Endothelial cell of umbilical vein (primary cell): ENCODE data around the gene MEIOSIN. TPM values are rescaled to one million over a fixed set of nuclear protein-coding genes. Genes with fewer than 3 reads are reported as not detected.

ENCODE experiments used
- BruUV-seq: library from RNA; stranded (reverse); fragments of 400-500 nt; replicated peaks from 2 replicates; lab custom pipeline; 2021; lab: Mats Ljungman, UMichigan
- CTCF ChIA-PET: fragments of 300-600, 350-600 bp; sonication (Branson Sonifier 250); formaldehyde crosslinking; loops from one replicate; lab custom pipeline; 2021; ENCODE audit warnings: antibody characterized with exemption, inconsistent platforms; lab: Charles Lee
- POLR2A ChIA-PET: fragments of 300-600, 350-600 bp; sonication (Branson Sonifier 250); formaldehyde crosslinking; loops from one replicate; lab custom pipeline; 2021; ENCODE audit warnings: antibody characterized with exemption, inconsistent platforms; lab: Charles Lee
- DNase-seq: peaks from one replicate; pipeline ENCODE4 v3.0.0-alpha.2; 2011; ENCODE audit warnings: low read depth, low spot score
- FAIRE-seq: peaks from 2 replicates; lab custom pipeline; 2011; peaks lifted over from hg19 to GRCh38; lab: Jason Lieb, UNC
- H2AFZ ChIP-seq: 2 replicates; pipeline ENCODE4 v1.6.0; 2012; ENCODE audit warnings: low read depth, low read length, control low read depth, inconsistent platforms
- H3K27ac ChIP-seq: 2 replicates; pipeline ENCODE4 v1.5.1; 2011; ENCODE audit warnings: low read depth, mild to moderate bottlenecking, control low read depth, low read length, moderate library complexity; ENCODE audit not compliant: insufficient read depth
- H3K27me3 ChIP-seq, 2 experiments: 2 replicates each; pipeline versions ENCODE4 v1.6.0 to v1.6.1; 2011; ENCODE audit warnings: low read length in 2 of 2, mixed read lengths in 1 of 2; ENCODE audit not compliant: control insufficient read depth in 2 of 2, insufficient read depth in 2 of 2
- H3K36me3 ChIP-seq, 2 experiments: 2 replicates in 1 of 2; 3 replicates in 1 of 2; pipeline ENCODE4 v1.5.1; 2011; ENCODE audit warnings: low read length in 2 of 2, mild to moderate bottlenecking in 1 of 2, moderate library complexity in 1 of 2; ENCODE audit not compliant: control insufficient read depth in 2 of 2, insufficient read depth in 2 of 2; ENCODE audit errors: extremely low read depth in 1 of 2
- H3K4me1 ChIP-seq: 3 replicates; pipeline ENCODE4 v1.5.1; 2011; ENCODE audit warnings: mild to moderate bottlenecking, low read length; ENCODE audit not compliant: control insufficient read depth, insufficient read depth; ENCODE audit errors: extremely low read depth
- H3K4me2 ChIP-seq: 2 replicates; pipeline ENCODE4 v1.6.1; 2011; ENCODE audit warnings: low read length, control low read depth, mixed read lengths; ENCODE audit not compliant: insufficient read depth
- H3K4me3 ChIP-seq, 3 experiments: fragments of 200-600 bp in 1 of 3; sonication (generic), shearing (Covaris generic) in 1 of 3; replicated peaks in 1 of 3; 2 replicates each; pipeline ENCODE4 v1.5.1; 2011 to 2016; ENCODE audit warnings: control low read depth in 3 of 3, low read length in 3 of 3, mild to moderate bottlenecking in 2 of 3, inconsistent platforms in 1 of 3, low read depth in 1 of 3, moderate library complexity in 1 of 3; ENCODE audit not compliant: insufficient read depth in 1 of 3
- H3K79me2 ChIP-seq: 2 replicates; pipeline ENCODE4 v1.6.0; 2012; ENCODE audit warnings: low read length, inconsistent platforms; ENCODE audit not compliant: control insufficient read depth, insufficient read depth
- H3K9ac ChIP-seq: replicated peaks from 2 replicates; pipeline ENCODE3; 2011; ENCODE audit warnings: low read length, control low read depth; ENCODE audit not compliant: insufficient read depth; ENCODE audit errors: extremely low read depth
- H3K9me1 ChIP-seq: replicated peaks from 3 replicates; pipeline ENCODE4 v1.6.0; 2011; ENCODE audit warnings: mild to moderate bottlenecking, low read length; ENCODE audit not compliant: control insufficient read depth, insufficient read depth; ENCODE audit errors: extremely low read depth
- H3K9me3 ChIP-seq: replicated peaks from 2 replicates; pipeline ENCODE4 v1.5.1; 2012; ENCODE audit warnings: low read length, inconsistent platforms; ENCODE audit not compliant: control insufficient read depth, insufficient read depth
- H4K20me1 ChIP-seq: replicated peaks from 2 replicates; pipeline ENCODE3; 2011; ENCODE audit warnings: mild to moderate bottlenecking, low read length; ENCODE audit not compliant: control insufficient read depth, insufficient read depth; ENCODE audit errors: extremely low read depth
- EZH2 ChIP-seq: IDR thresholded peaks from 2 replicates; pipeline ENCODE4 v1.6.1; 2012; ENCODE audit warnings: borderline replicate concordance, low read depth, mild to moderate bottlenecking, moderate library complexity, low read length, inconsistent platforms; ENCODE audit not compliant: severe bottlenecking
- FOS ChIP-seq: IDR thresholded peaks from 2 replicates; pipeline ENCODE4 v1.6.1; 2011; ENCODE audit warnings: mild to moderate bottlenecking, low read length, moderate library complexity, borderline replicate concordance; ENCODE audit not compliant: insufficient read depth
- GATA2 ChIP-seq: IDR thresholded peaks from 2 replicates; pipeline ENCODE4 v1.7.0; 2011; ENCODE audit warnings: low read depth, mild to moderate bottlenecking, moderate library complexity, mixed read lengths, low read length; ENCODE audit not compliant: insufficient read length, insufficient read depth
- JUN ChIP-seq: IDR thresholded peaks from 2 replicates; pipeline ENCODE4 v1.6.1; 2011; ENCODE audit warnings: borderline replicate concordance, low read depth; ENCODE audit not compliant: insufficient read length, insufficient read depth
- MYC ChIP-seq: IDR thresholded peaks from one replicate; pipeline ENCODE4 v1.6.1; 2011; ENCODE audit warnings: mild to moderate bottlenecking, low read depth, low read length
- POLR2A ChIP-seq: IDR thresholded peaks from 2 replicates; pipeline ENCODE4 v1.6.1; 2012; ENCODE audit warnings: low read depth, mild to moderate bottlenecking, control low read depth, low read length
- POLR2AphosphoS5 ChIP-seq: IDR thresholded peaks from 2 replicates; pipeline ENCODE4 v1.6.1; 2012; ENCODE audit warnings: low read depth, mild to moderate bottlenecking, control low read depth, low read length, moderate library complexity; ENCODE audit not compliant: insufficient read depth
- dilution Hi-C: fragments of 300-500 bp; cut with MboI; formaldehyde crosslinking; loops from one replicate; pipeline ENCODE4 v1.15.0; 2019; ENCODE audit warnings: low sequenced_read_pairs; ENCODE audit not compliant: extremely low pct_ligation_motif_present
- intact Hi-C: fragments of 100-400 bp; cut with micrococcal nuclease; formaldehyde crosslinking; loops from one replicate; pipeline ENCODE4 v1.10.0; 2022
- polyA plus RNA-seq, 4 experiments: library from polyadenylated mRNA; depleted of rRNA in 3 of 4; stranded (reverse) in 3 of 4; unstranded in 1 of 4; fragments of >200 nt; gene quantifications; 2 replicates each; pipeline versions ENCODE4 v1.2.1 to v1.2.3, GENCODE V29; 2011 to 2012; ENCODE audit warnings: missing spikeins in 1 of 4
- total RNA-seq: library from RNA; stranded (reverse); gene quantifications from 2 replicates; pipeline ENCODE4 v1.2.3, GENCODE V29; 2021
- TF ChIP-seq, protein P1 (sequence below), 2 donors: IDR thresholded peaks; 1 replicate in 1 of 2; 2 replicates in 1 of 2; pipeline ENCODE4 v1.5.1; 2011; ENCODE audit warnings: low read length in 2 of 2, mild to moderate bottlenecking in 2 of 2, moderate library complexity in 2 of 2, control low read depth in 1 of 2, inconsistent platforms in 1 of 2, low read depth in 1 of 2; ENCODE audit not compliant: insufficient read depth in 1 of 2; ENCODE audit errors: extremely low read depth in 1 of 2
- TF ChIP-seq, protein P2 (sequence below): IDR thresholded peaks from 2 replicates; pipeline ENCODE4 v1.6.1; 2011; ENCODE audit not compliant: insufficient read depth, insufficient read length

MEIOSIN gene
- total and polyA plus RNA-seq, 2 donors (not counting 3 experiments of a cell fraction or from before 2014, with no cell fraction given) = not detected

DNA sequence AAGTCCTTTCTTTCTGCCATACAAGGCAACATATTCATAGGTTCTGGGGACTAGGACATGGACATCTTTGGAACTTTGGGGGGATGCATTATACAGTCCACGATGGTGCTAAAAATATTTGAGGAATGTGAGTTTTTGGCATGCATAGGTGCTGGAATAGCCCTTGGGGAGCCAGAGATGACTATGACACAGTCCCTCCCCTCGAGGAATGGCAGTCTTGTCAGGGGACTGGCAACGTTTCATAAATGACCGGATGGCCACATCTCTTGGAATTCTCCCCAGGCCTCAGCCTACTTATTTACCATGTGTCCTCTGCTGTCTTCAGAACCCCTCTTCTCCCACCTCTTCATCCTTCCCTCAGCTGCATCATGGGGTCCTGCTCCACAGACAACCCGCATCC, 13.6 kb downstream of the MEIOSIN start:
- no peaks in the 10 kb centered on the region for H4K20me1 ChIP-seq
- FAIRE-seq (no peak), DNase-seq (no peak)
- ChIA-PET POLR2A (no interaction called here), CTCF (no interaction called here)
- no peak overlapping the region for H3K27ac ChIP-seq
- intact Hi-C loops = no loop called here
- H2AFZ ChIP-seq = no peak overlapping the region
- no peak overlapping the region for H3K9ac ChIP-seq
- TF ChIP-seq, protein P1, sequence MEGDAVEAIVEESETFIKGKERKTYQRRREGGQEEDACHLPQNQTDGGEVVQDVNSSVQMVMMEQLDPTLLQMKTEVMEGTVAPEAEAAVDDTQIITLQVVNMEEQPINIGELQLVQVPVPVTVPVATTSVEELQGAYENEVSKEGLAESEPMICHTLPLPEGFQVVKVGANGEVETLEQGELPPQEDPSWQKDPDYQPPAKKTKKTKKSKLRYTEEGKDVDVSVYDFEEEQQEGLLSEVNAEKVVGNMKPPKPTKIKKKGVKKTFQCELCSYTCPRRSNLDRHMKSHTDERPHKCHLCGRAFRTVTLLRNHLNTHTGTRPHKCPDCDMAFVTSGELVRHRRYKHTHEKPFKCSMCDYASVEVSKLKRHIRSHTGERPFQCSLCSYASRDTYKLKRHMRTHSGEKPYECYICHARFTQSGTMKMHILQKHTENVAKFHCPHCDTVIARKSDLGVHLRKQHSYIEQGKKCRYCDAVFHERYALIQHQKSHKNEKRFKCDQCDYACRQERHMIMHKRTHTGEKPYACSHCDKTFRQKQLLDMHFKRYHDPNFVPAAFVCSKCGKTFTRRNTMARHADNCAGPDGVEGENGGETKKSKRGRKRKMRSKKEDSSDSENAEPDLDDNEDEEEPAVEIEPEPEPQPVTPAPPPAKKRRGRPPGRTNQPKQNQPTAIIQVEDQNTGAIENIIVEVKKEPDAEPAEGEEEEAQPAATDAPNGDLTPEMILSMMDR (IDR thresholded peaks at IDR 0.05; ENCODE audit: extremely low read depth in 1 of 2, insufficient read depth in 1 of 2, low read depth in 1 of 2, low read length in 2 of 2) = no peak
- TF ChIP-seq POLR2AphosphoS5 (no peak), JUN (no peak), FOS (no peak), POLR2A (no peak), EZH2 (no peak), MYC (no peak), GATA2 (no peak)
- TF ChIP-seq, protein P2, sequence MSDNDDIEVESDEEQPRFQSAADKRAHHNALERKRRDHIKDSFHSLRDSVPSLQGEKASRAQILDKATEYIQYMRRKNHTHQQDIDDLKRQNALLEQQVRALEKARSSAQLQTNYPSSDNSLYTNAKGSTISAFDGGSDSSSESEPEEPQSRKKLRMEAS = no peak
- H3K36me3 ChIP-seq = no peaks in the 10 kb centered on the region
- H3K9me1 ChIP-seq = no peaks in the 10 kb centered on the region
- H3K4me2 ChIP-seq = no peak overlapping the region
- BruUV-seq = no TSS peak
- H3K9me3 ChIP-seq = no peaks in the 10 kb centered on the region
- no peak overlapping the region for H3K4me3 ChIP-seq
- peaks cover 8% of the 10 kb centered on the region in 2 experiments for H3K27me3 ChIP-seq
- dilution Hi-C loops = no loop called here
- H3K4me1 ChIP-seq = no peaks in the 10 kb centered on the region
- no peaks in the 10 kb centered on the region for H3K79me2 ChIP-seq
